CD4-positive, alpha-beta T cell treated with Interleukin-21 for 1 hour (primary cell): ENCODE data around the gene SCN3A.

ENCODE experiments used
- DNase-seq: peaks from one replicate; pipeline ENCODE4 v3.0.0-alpha.2; 2020

The SCN3A gene

DNA sequence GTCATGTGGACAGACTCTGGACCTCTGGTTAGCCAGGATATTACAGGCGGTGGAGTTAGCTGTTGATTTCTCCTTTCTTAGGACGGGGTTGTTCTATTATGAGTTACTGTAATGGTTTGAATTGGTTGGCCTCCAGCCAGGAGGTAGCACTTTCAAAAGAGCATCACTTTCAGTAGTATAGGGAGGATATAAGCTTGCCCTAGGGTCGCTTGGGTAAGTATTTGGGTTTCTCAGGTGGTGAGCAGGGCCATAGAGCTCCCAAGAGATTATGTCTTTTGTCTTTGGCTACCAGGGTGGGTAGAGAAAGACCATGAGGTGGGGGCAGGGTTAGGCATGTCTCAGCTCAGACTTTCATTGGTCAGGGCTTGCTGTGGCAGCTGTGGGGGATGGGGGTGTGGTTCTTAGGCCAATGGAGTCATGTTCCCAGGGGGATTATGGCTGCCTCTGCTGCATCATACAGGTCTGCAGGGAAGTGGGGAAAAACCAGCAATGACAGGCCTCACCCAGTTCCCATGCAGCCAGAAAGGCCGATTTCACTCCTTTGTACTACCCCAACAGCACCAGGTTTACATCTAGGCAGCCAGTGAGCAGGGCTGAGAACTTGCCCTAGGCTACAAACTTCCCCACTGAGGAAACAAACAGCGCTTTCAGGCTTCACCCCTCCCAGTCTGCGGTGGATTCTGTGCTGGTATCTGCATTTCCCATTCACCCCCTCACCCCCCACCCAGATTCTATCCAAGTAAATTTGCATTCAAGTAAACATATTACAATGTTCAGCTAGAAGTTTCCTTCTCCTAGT, 159.1 kb downstream of the SCN3A start:
- no peak for DNase-seq
